Astrocyte of the spinal cord (primary cell): ENCODE data around the gene SPEM3.

Experiments used
- DNase-seq: peaks from one replicate; pipeline ENCODE4 v3.0.0; 2011; ENCODE audit warnings: low read depth, low spot score
- H3K4me3 ChIP-seq: 2 replicates; pipeline ENCODE4 v1.5.1; 2011; ENCODE audit warnings: low read depth, mild to moderate bottlenecking, low read length, moderate library complexity
- in situ Hi-C: cut with HindIII; loops from 2 replicates; pipeline ENCODE4 v1.10.0; 2017; ENCODE audit warnings: low sequenced_read_pairs
- TF ChIP-seq, protein P1 (sequence below): IDR thresholded peaks from 2 replicates; pipeline ENCODE4 v1.5.1; 2012; ENCODE audit warnings: low read depth, mild to moderate bottlenecking, low read length, inconsistent platforms

The SPEM3 gene

DNA sequence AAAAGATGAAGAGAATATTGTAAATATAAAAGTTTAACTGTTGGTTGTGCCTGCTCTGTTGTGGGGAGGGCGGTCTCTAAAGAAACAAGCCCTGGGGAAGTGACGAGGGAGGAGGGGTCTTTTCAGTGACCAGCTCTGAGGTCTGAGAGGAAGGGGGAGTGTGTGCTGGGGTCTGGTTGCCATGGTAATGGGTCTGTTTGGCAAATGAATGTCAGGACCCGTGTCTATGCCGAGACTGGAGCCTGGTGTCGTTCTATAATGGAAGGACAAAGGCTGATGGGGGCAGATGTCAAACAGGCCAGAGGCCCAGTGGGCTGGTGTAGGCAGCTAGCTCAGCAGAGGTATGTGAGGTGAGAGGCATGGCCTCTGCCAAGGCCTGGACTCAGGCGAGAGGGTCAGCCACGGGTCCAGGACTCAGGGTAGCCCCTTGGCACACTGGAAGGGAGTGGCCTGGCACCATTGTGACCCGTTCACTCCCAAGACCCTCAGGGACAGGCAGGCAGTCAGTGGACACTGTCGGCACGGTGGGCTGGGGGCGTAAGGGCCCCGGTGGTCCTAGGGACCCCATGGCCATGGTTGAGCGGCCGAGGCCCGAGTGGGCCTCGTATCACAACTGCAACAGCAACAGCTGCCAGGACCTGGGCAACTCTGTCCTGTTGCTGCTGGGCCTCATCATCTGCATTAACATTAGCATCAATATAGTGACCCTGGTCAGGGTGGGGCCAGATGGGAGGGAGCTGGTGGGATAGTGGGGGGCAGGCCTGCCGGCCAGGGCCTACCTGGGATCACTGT lies 8.6 kb upstream of the SPEM3 start, which contains the start of gene SPEM1:
SPEM1 (plus strand) TSS at position 506 of the 792 bp plus-strand sequence; CDS start at position 567, 61 bp downstream.
- no peak within 1 kb of the TSS for H3K4me3 ChIP-seq
- TF ChIP-seq, protein P1, sequence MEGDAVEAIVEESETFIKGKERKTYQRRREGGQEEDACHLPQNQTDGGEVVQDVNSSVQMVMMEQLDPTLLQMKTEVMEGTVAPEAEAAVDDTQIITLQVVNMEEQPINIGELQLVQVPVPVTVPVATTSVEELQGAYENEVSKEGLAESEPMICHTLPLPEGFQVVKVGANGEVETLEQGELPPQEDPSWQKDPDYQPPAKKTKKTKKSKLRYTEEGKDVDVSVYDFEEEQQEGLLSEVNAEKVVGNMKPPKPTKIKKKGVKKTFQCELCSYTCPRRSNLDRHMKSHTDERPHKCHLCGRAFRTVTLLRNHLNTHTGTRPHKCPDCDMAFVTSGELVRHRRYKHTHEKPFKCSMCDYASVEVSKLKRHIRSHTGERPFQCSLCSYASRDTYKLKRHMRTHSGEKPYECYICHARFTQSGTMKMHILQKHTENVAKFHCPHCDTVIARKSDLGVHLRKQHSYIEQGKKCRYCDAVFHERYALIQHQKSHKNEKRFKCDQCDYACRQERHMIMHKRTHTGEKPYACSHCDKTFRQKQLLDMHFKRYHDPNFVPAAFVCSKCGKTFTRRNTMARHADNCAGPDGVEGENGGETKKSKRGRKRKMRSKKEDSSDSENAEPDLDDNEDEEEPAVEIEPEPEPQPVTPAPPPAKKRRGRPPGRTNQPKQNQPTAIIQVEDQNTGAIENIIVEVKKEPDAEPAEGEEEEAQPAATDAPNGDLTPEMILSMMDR = no peak
- no peak for DNase-seq
- in situ Hi-C loops = no loop called here

DNA sequence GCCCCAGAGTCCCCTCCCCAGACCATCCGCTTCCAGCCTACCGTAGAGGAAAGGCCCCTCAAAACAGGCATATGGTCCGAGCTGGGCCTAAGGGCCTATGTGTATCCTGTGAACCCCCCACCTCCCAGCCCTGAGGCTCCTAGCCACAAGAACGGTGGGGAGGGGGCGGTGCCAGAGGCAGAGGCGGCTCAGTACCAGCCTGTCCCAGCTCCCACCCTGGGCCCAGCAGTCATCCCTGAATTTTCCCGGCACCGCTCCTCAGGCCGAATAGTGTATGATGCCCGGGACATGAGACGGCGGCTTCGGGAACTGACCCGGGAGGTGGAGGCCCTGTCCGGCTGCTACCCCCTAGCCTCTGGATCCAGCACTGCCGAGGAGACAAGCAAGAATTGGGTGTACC lies 7.5 kb upstream of the SPEM3 start:
- TF ChIP-seq, protein P1 = no peak
- in situ Hi-C loops = no loop called here
- H3K4me3 ChIP-seq = no peak overlapping the region
- no peak for DNase-seq

DNA sequence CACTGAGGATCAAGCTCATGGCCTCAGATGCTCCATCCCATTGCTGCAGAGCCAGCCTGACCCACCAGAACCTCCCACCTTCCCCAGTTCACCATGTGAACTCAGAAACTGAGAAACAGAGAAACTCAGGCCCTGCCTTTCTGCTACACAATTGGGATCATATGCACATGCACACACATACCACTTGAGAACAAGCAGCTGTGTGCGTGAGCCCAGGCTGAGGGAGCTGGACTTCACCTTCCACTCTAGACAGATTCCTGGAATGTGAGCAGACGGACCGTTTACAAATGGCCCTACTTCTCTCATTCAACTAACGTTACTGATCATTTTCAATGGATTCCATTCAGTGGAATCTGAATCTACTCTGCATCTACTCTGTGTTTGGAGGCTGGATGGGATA lies 5.0 kb upstream of the SPEM3 start:
- TF ChIP-seq, protein P1 = no peak
- H3K4me3 ChIP-seq = no peak overlapping the region
- in situ Hi-C loops = no loop called here
- no peak for DNase-seq

DNA sequence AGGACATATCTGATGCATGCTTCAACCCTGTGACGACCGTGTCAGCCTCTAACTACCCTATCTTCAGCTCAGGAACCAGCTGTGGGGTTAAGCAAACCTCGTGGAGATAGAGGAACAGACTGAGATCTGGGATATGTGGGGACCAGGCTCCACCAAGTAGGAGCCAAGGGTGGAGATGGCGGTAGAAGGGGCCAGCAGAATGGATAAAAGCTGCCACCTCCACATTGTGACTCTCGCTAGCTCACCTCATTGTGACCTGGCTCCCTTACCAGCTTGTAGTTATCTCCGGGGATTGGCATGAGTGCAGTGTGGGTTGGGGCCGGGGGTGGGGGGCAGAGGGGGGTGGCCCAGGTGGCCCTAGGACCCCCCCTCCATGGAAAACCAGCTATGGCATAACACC lies 3.3 kb upstream of the SPEM3 start, which contains the start of gene SPEM2:
SPEM2 (plus strand) TSS at position 301 of the 400 bp plus-strand sequence; CDS start at position 374, 73 bp downstream.
- in situ Hi-C loops = no loop called here

DNA sequence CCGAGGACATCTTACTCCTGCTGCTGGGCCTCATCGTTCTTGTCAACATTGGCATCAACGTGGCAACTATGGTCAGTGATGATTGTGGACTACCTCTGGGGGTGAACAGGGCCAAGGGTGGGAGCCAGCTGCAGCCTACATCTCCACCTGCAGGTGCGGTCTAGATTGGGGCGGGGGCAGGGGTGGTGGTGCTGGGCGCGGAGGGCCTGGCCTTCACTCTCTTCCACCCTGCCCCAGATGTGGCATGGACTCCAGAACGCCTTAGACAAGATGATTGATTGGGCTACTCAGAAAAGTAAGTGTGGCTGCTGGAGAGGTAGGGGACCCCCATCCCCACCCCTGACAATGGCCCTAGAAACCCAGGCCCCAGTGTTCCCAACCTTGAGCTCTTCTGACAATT lies 2.9 kb upstream of the SPEM3 start:
- in situ Hi-C loops = no loop called here
- TF ChIP-seq, protein P1 = no peak
- no peak overlapping the region for H3K4me3 ChIP-seq
- no peak for DNase-seq

More for the DNA sequence above, 3.3 kb upstream of the SPEM3 start, which contains the start of gene SPEM2:
- H3K4me3 ChIP-seq = no peak within 1 kb of the TSS
- TF ChIP-seq, protein P1 = no peak
- no peak for DNase-seq

DNA sequence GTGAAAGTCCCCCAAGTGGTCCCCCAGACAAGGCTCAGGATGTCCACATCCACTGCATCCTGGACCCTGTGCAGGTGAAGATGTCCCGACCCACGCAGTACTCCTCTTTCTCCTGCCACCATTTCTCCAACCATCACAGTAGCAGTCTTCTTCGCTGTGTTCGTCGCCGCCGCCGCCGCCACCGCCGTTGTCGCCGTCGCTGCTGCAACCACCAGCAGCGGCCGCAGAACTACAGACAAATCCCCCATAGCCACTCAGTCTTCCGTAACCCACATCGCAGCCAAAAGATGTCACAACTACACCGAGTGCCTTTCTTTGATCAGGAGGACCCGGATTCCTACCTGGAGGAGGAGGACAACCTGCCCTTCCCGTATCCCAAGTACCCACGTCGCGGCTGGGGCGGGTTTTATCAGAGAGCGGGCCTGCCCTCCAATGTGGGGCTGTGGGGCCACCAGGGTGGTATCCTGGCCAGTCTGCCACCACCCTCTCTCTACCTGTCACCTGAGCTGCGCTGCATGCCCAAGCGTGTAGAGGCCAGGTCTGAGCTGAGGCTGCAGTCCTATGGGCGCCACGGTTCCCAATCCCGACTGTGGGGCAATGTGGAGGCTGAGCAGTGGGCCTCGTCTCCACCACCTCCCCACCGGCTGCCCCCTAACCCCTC lies 2.3 kb upstream of the SPEM3 start:
- in situ Hi-C loops = no loop called here

More for the DNA sequence above, 2.3 kb upstream of the SPEM3 start:
- DNase-seq = no peak
- TF ChIP-seq, protein P1 = no peak
- H3K4me3 ChIP-seq = no peak overlapping the region
